ENCODE results near the gene TRDN.

- TF ChIP-seq, protein P1, sequence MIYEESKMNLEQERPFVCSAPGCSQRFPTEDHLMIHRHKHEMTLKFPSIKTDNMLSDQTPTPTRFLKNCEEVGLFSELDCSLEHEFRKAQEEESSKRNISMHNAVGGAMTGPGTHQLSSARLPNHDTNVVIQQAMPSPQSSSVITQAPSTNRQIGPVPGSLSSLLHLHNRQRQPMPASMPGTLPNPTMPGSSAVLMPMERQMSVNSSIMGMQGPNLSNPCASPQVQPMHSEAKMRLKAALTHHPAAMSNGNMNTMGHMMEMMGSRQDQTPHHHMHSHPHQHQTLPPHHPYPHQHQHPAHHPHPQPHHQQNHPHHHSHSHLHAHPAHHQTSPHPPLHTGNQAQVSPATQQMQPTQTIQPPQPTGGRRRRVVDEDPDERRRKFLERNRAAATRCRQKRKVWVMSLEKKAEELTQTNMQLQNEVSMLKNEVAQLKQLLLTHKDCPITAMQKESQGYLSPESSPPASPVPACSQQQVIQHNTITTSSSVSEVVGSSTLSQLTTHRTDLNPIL (CRISPR knock-in tag; IDR thresholded peaks at IDR 0.05; ENCODE audit: low read depth): no peak
- TF ChIP-seq, protein P2, sequence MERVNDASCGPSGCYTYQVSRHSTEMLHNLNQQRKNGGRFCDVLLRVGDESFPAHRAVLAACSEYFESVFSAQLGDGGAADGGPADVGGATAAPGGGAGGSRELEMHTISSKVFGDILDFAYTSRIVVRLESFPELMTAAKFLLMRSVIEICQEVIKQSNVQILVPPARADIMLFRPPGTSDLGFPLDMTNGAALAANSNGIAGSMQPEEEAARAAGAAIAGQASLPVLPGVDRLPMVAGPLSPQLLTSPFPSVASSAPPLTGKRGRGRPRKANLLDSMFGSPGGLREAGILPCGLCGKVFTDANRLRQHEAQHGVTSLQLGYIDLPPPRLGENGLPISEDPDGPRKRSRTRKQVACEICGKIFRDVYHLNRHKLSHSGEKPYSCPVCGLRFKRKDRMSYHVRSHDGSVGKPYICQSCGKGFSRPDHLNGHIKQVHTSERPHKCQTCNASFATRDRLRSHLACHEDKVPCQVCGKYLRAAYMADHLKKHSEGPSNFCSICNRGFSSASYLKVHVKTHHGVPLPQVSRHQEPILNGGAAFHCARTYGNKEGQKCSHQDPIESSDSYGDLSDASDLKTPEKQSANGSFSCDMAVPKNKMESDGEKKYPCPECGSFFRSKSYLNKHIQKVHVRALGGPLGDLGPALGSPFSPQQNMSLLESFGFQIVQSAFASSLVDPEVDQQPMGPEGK (CRISPR knock-in tag; IDR thresholded peaks at IDR 0.05; ENCODE audit: borderline replicate concordance): no peak
- TF ChIP-seq ZNF8 (CRISPR knock-in tag; IDR thresholded peaks at IDR 0.05): no peak
- no peak for TF ChIP-seq RARB (CRISPR knock-in tag; IDR thresholded peaks at IDR 0.05)
- no peak for TF ChIP-seq GLIS3 (CRISPR knock-in tag; IDR thresholded peaks at IDR 0.05)
- no peak for TF ChIP-seq SNAI2 (CRISPR knock-in tag; IDR thresholded peaks at IDR 0.05)
- TF ChIP-seq, protein P3, sequence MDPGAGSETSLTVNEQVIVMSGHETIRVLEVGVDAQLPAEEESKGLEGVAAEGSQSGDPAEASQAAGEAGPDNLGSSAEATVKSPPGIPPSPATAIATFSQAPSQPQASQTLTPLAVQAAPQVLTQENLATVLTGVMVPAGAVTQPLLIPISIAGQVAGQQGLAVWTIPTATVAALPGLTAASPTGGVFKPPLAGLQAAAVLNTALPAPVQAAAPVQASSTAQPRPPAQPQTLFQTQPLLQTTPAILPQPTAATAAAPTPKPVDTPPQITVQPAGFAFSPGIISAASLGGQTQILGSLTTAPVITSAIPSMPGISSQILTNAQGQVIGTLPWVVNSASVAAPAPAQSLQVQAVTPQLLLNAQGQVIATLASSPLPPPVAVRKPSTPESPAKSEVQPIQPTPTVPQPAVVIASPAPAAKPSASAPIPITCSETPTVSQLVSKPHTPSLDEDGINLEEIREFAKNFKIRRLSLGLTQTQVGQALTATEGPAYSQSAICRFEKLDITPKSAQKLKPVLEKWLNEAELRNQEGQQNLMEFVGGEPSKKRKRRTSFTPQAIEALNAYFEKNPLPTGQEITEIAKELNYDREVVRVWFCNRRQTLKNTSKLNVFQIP (CRISPR knock-in tag; IDR thresholded peaks at IDR 0.05; ENCODE audit: borderline replicate concordance, low read depth): no peak
- TF ChIP-seq ZNF70 (CRISPR knock-in tag; IDR thresholded peaks at IDR 0.05): no peak
- no peak for TF ChIP-seq OSR1 (CRISPR knock-in tag; IDR thresholded peaks at IDR 0.05)
- TF ChIP-seq, protein P4, sequence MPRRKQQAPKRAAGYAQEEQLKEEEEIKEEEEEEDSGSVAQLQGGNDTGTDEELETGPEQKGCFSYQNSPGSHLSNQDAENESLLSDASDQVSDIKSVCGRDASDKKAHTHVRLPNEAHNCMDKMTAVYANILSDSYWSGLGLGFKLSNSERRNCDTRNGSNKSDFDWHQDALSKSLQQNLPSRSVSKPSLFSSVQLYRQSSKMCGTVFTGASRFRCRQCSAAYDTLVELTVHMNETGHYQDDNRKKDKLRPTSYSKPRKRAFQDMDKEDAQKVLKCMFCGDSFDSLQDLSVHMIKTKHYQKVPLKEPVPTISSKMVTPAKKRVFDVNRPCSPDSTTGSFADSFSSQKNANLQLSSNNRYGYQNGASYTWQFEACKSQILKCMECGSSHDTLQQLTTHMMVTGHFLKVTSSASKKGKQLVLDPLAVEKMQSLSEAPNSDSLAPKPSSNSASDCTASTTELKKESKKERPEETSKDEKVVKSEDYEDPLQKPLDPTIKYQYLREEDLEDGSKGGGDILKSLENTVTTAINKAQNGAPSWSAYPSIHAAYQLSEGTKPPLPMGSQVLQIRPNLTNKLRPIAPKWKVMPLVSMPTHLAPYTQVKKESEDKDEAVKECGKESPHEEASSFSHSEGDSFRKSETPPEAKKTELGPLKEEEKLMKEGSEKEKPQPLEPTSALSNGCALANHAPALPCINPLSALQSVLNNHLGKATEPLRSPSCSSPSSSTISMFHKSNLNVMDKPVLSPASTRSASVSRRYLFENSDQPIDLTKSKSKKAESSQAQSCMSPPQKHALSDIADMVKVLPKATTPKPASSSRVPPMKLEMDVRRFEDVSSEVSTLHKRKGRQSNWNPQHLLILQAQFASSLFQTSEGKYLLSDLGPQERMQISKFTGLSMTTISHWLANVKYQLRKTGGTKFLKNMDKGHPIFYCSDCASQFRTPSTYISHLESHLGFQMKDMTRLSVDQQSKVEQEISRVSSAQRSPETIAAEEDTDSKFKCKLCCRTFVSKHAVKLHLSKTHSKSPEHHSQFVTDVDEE (CRISPR knock-in tag; IDR thresholded peaks at IDR 0.05): no peak
- no peak for TF ChIP-seq ZFP3 (CRISPR knock-in tag; IDR thresholded peaks at IDR 0.05)
These were observed 426.1 kb downstream of the TRDN start for GRCh38 chr6:123210645-123211044.

Data from SK-N-SH treated with all-trans-retinoic acid at 6 μM for 48 hours (cell line).